Measurements from ENCODE around the gene GYS1. TPM values are rescaled to one million over a fixed set of nuclear protein-coding genes. Genes with fewer than 3 reads are reported as not detected.

GYS1 gene
- 18.8 to 22.5 TPM (median 20.3 TPM) in 5 replicates for total RNA-seq (2022; extraction: Qiagen RNA extraction; ENCODE audit: low read depth)

GRCh38 chr19:48993175-48994034, at the start of gene GYS1, which contains the start of gene RUVBL2:
GYS1 (minus strand) TSS chr19:48993309; CDS start chr19:48993112, 197 bp downstream.
RUVBL2 (plus strand) TSS chr19:48993887; CDS start chr19:48993912, 25 bp downstream.

GRCh38 chr19:49036815-49037214, 43.7 kb upstream of the GYS1 start, which contains the start of gene CGB1:
CGB1 (minus strand) TSS chr19:49036895; CDS start chr19:49036711, 184 bp downstream.

GRCh38 chr19:49031642-49032301, 38.7 kb upstream of the GYS1 start, which contains the start of gene CGB2:
CGB2 (plus strand) TSS chr19:49031890; CDS start chr19:49032096, 206 bp downstream.

GRCh38 chr19:49024233-49024632, 31.1 kb upstream of the GYS1 start, which contains the start of gene CGB3:
CGB3 (minus strand) TSS chr19:49024333; CDS start chr19:49023971, 362 bp downstream.

GRCh38 chr19:49017041-49017665, 24.0 kb upstream of the GYS1 start, which contains the start of gene LHB:
LHB (minus strand) TSS chr19:49017091; CDS start chr19:49017081, 10 bp downstream.

GRCh38 chr19:48965040-48965805, 27.9 kb downstream of the GYS1 start, which contains the start of gene FTL:
FTL (plus strand) TSS chr19:48965309; CDS start chr19:48965508, 199 bp downstream.

GRCh38 chr19:48954595-48955307, 38.4 kb downstream of the GYS1 start, which contains the start of gene BAX:
BAX (plus strand) TSS chr19:48954875; CDS start chr19:48954929, 54 bp downstream.

GRCh38 chr19:48933382-48933932, 59.7 kb downstream of the GYS1 start, which contains the start of gene DHDH:
DHDH (plus strand) TSS chr19:48933699; CDS start chr19:48933722, 23 bp downstream.

Other genes with a start within 250 kb of the GYS1 start
- not detected in 5 replicates for gene IZUMO1, start 246.4 kb downstream of the GYS1 start, total RNA-seq (2022; extraction: Qiagen RNA extraction; ENCODE audit: low read depth)
- 0.06 to 0.09 TPM (median 0.08 TPM) in 5 replicates for gene FUT1, start 240.7 kb downstream of the GYS1 start, total RNA-seq (2022; extraction: Qiagen RNA extraction; ENCODE audit: low read depth)
- not detected in 5 replicates for gene FGF21, start 237.8 kb downstream of the GYS1 start, total RNA-seq (2022; extraction: Qiagen RNA extraction; ENCODE audit: low read depth)
- 52.3 to 64.8 TPM (median 56.8 TPM) in 5 replicates for gene BCAT2, start 182.3 kb downstream of the GYS1 start, total RNA-seq (2022; extraction: Qiagen RNA extraction; ENCODE audit: low read depth)
- 12.2 to 15.1 TPM (median 14.1 TPM) in 5 replicates for gene HSD17B14, start 156.8 kb downstream of the GYS1 start, total RNA-seq (2022; extraction: Qiagen RNA extraction; ENCODE audit: low read depth)
- 1.7 to 2.7 TPM (median 1.9 TPM) in 5 replicates for gene PLEKHA4, start 124.7 kb downstream of the GYS1 start, total RNA-seq (2022; extraction: Qiagen RNA extraction; ENCODE audit: low read depth)
- gene PPP1R15A, start 120.9 kb downstream of the GYS1 start, total RNA-seq (2022; extraction: Qiagen RNA extraction; ENCODE audit: low read depth): 91.5 to 154 TPM (median 107 TPM) in 5 replicates
- gene TULP2, start 94.6 kb downstream of the GYS1 start, total RNA-seq (2022; extraction: Qiagen RNA extraction; ENCODE audit: low read depth): not detected in 5 replicates
- gene NUCB1, start 93.0 kb downstream of the GYS1 start, total RNA-seq (2022; extraction: Qiagen RNA extraction; ENCODE audit: low read depth): 190 to 222 TPM (median 195 TPM) in 5 replicates
- 0.91 to 1.8 TPM (median 1.7 TPM) in 5 replicates for gene DHDH, start 59.6 kb downstream of the GYS1 start, total RNA-seq (2022; extraction: Qiagen RNA extraction; ENCODE audit: low read depth)
- 289 to 376 TPM (median 349 TPM) in 5 replicates for gene BAX, start 38.4 kb downstream of the GYS1 start, total RNA-seq (2022; extraction: Qiagen RNA extraction; ENCODE audit: low read depth)
- 18,257 to 24,972 TPM (median 19,327 TPM) in 5 replicates for gene FTL, start 28.0 kb downstream of the GYS1 start, total RNA-seq (2022; extraction: Qiagen RNA extraction; ENCODE audit: low read depth)
- gene RUVBL2, start 578 bp upstream of the GYS1 start, total RNA-seq (2022; extraction: Qiagen RNA extraction; ENCODE audit: low read depth): 204 to 252 TPM (median 242 TPM) in 5 replicates
- gene LHB, start 23.8 kb upstream of the GYS1 start, total RNA-seq (2022; extraction: Qiagen RNA extraction; ENCODE audit: low read depth): not detected in 5 replicates
- 0.14 to 0.47 TPM (median 0.38 TPM) in 4 of 5 replicates, not detected in the other for gene CGB3, start 31.0 kb upstream of the GYS1 start, total RNA-seq (2022; extraction: Qiagen RNA extraction; ENCODE audit: low read depth)
- gene CGB2, start 38.6 kb upstream of the GYS1 start, total RNA-seq (2022; extraction: Qiagen RNA extraction; ENCODE audit: low read depth): 0.22 to 0.41 TPM (median 0.35 TPM) in 3 of 5 replicates, not detected in the others
- not detected in 5 replicates for gene CGB1, start 43.6 kb upstream of the GYS1 start, total RNA-seq (2022; extraction: Qiagen RNA extraction; ENCODE audit: low read depth)
- 1.0 to 1.6 TPM (median 1.4 TPM) in 5 replicates for gene CGB5, start 50.5 kb upstream of the GYS1 start, total RNA-seq (2022; extraction: Qiagen RNA extraction; ENCODE audit: low read depth)
- 3.5 to 6.0 TPM (median 4.8 TPM) in 5 replicates for gene CGB8, start 55.8 kb upstream of the GYS1 start, total RNA-seq (2022; extraction: Qiagen RNA extraction; ENCODE audit: low read depth)
- gene CGB7, start 64.4 kb upstream of the GYS1 start, total RNA-seq (2022; extraction: Qiagen RNA extraction; ENCODE audit: low read depth): 0.35 to 0.92 TPM (median 0.45 TPM) in 5 replicates
- 0.37 to 0.85 TPM (median 0.52 TPM) in 5 replicates for gene NTF4, start 71.5 kb upstream of the GYS1 start, total RNA-seq (2022; extraction: Qiagen RNA extraction; ENCODE audit: low read depth)
- gene KCNA7, start 79.4 kb upstream of the GYS1 start, total RNA-seq (2022; extraction: Qiagen RNA extraction; ENCODE audit: low read depth): not detected in 5 replicates
- gene SNRNP70, start 92.1 kb upstream of the GYS1 start, total RNA-seq (2022; extraction: Qiagen RNA extraction; ENCODE audit: low read depth): 283 to 359 TPM (median 313 TPM) in 5 replicates
- 4.9 to 7.1 TPM (median 5.6 TPM) in 5 replicates for gene LIN7B, start 121.1 kb upstream of the GYS1 start, total RNA-seq (2022; extraction: Qiagen RNA extraction; ENCODE audit: low read depth)
- gene C19orf73, start 125.8 kb upstream of the GYS1 start, total RNA-seq (2022; extraction: Qiagen RNA extraction; ENCODE audit: low read depth): 1.3 to 2.2 TPM (median 2.0 TPM) in 5 replicates
- 6.5 to 8.7 TPM (median 7.2 TPM) in 5 replicates for gene PPFIA3, start 126.2 kb upstream of the GYS1 start, total RNA-seq (2022; extraction: Qiagen RNA extraction; ENCODE audit: low read depth)
- 0.03 TPM in 1 of 5 replicates, not detected in the others for gene HRC, start 162.1 kb upstream of the GYS1 start, total RNA-seq (2022; extraction: Qiagen RNA extraction; ENCODE audit: low read depth)
- gene TRPM4, start 164.5 kb upstream of the GYS1 start, total RNA-seq (2022; extraction: Qiagen RNA extraction; ENCODE audit: low read depth): 7.3 to 8.9 TPM (median 8.6 TPM) in 5 replicates

Data from A549 treated with DMSO at 1 μM for 4 hours (cell line).